Ramos (cell line): Measurements from ENCODE around the gene C1orf87.

Experiments used
- in situ Hi-C: fragments of 300-500 bp; cut with MboI; formaldehyde crosslinking; loops from one replicate; pipeline ENCODE4 v1.14.3; 2022; ENCODE audit warnings: low sequenced_read_pairs; ENCODE audit not compliant: unreplicated experiment

C1orf87 gene

DNA sequence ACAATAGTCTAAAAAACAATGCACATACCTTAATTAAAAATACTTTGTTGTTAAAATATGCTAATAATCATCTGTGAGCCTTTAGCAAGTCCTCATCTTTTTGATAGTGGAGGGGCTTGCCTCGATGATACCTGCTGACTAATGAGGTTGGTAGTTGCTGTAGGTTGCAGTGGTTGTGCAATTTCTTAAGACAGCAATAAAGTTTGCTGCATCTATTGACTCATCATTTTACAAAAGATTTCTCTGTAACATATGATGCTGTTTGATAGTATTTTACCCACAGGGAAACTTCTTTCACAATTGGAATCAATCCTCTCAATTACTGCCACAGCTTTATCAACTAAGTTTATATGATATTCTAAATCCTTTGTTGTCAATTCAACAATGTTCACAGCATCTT lies 7.6 kb downstream of the C1orf87 start:
- in situ Hi-C loops: no loop called here

DNA sequence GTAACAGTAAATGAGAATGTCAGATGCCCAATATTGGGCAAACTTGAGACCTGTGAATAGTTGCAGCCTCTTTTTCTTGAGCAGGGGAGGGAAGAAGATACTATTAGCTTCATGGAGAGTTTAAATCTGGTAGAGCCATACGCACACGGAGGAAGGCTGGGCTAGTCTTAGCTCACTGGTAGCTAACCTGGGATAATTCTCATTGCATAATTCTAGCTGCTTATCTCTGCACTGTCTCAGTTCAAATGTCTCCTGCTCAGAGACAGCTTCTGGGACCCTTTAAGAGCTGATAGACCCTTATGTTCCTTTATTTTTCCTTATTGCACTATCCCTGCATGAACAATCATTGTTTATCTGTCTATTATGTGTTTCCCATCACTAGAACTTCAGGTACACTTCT lies 8.4 kb downstream of the C1orf87 start:
- in situ Hi-C loops: no loop called here

GRCh38 chr1:60063561-60063960 lies 10.0 kb downstream of the C1orf87 start:
- in situ Hi-C loops: no loop called here

- in situ Hi-C loops: no loop called here
These were observed 14.1 kb downstream of the C1orf87 start for GRCh38 chr1:60059468-60059867.

GRCh38 chr1:60055336-60055735 lies 18.2 kb downstream of the C1orf87 start:
- in situ Hi-C loops: no loop called here

DNA sequence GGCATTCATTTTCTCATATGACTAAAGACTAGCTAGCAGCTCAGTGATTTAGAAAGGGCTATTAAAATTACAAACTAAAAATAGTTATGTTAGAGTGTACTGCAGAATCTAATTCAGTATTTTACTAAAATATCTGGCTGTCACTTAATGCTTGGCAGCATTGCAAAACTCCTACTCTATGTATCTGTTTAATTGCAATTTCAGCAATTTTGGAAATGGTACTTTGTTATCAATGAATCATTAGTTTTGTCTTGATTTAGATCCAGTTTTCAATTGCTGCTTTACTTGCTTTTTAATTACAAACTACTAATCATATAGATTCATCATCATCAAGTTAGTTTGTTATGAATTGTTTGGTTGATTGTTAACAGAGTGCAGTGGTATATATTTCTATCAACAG lies 19.2 kb downstream of the C1orf87 start:
- in situ Hi-C loops: no loop called here

DNA sequence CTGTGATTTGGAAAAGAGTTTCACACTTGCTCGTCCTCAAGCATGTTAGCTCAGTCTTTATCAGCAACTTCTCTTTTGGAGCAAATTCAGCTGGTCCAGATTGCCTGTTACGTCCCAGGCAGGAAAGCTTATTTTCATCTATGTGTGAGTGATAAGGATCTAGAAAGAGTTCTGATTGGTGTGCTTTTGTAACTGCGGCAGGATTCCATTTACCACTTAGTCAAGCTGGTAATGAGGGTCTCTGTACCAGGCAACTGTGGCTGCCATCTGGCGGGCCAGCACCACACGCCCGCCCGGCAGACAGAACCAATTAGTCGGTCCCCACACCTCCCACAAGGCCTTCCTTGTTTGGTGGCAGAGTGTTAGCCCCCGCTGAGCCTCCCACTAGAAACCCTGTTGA lies 21.0 kb downstream of the C1orf87 start:
- in situ Hi-C loops: no loop called here

- in situ Hi-C loops: no loop called here
These were observed 22.4 kb downstream of the C1orf87 start for GRCh38 chr1:60051191-60051590.

- in situ Hi-C loops: no loop called here
These were observed 24.4 kb downstream of the C1orf87 start for GRCh38 chr1:60049188-60049587.

- in situ Hi-C loops: no loop called here
These were observed 28.7 kb downstream of the C1orf87 start for GRCh38 chr1:60044881-60045280.

GRCh38 chr1:60041783-60042182 lies 31.8 kb downstream of the C1orf87 start:
- in situ Hi-C loops: no loop called here

DNA sequence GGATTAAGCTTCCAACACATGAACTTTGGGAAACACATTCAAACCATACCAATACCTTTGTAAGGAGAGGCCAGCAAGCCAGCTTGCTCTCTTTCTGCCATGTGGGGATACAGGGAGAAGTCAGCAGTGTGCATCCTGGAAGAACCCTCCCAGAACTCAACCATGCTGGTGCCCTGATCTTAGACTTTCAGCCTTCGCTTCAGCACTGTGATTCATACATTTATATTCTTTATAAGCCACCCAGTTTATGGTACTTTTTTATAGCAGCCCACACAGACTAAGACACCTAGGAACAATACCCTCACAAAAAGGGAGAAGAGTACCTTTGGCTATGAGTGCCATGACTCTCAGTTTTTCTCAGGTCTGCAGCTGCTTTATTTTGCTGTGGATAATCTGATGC lies 35.9 kb downstream of the C1orf87 start:
- in situ Hi-C loops: no loop called here

- in situ Hi-C loops: no loop called here
These were observed 36.6 kb downstream of the C1orf87 start for GRCh38 chr1:60036856-60037460.

DNA sequence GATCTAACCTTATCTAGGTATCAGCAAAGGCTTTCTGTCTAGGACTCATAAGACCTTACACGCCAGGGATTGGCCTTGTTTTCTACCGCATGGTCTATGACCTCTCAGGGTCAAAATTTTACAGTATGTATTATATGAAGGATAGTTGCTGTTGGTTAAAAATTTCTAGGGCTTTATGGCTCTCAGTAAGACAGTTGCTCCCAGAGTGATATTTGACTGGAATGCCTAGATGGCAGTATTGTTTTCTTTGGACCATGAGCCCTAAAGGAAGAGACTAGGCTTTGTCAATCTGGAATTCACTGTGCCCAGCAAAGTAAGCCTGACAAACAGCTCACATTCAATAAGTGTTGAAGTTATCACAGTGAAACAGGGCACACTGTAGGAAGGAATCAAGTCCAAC lies 37.6 kb downstream of the C1orf87 start:
- in situ Hi-C loops: no loop called here

DNA sequence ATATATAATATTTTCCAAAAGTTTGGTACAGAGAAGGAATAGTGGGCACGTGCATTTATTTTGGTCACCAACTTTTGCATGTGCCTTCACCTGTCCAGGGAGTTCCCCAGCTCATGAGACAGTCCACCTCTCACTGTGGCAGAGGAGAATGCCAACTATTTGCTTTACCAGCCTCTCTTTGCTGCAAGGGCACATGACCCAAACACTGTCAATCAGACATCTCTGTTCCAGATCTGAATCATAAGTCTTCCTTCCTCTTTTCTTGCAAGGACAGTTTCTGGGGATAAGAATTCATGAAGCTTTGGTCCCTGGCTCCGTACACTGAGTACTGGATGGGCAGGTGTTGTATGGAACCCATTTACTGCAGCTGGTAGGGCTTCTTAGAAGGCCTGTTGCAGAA lies 38.6 kb downstream of the C1orf87 start:
- in situ Hi-C loops: no loop called here

DNA sequence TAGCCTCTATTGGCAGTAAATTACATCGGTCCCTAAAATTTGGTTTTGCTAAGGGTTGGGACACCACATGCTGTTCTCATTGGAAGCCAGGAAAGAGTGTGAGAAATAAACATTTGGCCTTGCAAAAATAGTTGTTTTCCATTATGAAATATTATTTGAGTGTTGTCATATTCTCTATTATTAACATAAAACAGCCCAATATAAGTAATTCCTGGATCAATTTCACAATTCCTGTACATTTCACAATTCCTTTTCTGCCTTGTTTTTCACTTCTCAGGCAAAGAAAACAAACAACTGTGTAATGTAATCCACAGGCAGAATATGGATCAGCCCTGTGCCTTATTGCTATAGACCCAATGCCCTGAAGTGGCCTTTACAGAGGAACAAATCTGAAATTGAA lies 40.5 kb downstream of the C1orf87 start:
- in situ Hi-C loops: no loop called here

GRCh38 chr1:60031146-60031545 lies 42.4 kb downstream of the C1orf87 start:
- in situ Hi-C loops: no loop called here

GRCh38 chr1:60025552-60025951 lies 48.0 kb downstream of the C1orf87 start:
- in situ Hi-C loops: no loop called here

DNA sequence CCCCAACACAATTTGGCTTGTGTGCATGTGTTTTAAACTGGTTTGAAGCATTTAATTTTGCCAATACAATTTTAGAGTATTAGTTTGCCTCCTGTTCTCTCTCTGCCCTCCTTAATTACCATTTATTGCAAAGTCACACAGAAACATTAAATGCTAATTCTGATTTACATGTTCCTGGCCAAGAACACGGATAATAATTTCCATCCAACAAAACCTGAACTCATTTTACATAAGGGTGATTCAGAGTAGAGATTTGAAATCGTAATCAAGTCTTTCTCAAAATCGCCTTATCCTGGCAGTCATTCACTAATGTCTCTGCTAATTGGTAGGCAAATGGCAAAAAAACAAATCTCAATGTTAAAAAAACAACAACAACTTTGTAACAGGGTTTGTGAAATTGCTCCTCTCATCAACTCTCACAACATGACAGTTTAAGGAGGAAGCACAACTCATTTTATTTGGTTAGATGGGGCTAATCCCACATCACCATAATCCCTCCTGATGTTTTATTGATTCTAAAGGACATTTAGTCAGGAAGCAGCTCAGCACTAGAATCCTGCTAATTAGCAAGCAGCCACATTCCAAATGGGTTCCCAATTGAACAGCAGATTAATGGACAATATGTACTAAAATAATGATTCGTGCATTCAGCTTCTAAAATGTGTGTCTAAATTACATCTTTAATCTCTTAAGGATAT lies 55.9 kb downstream of the C1orf87 start:
- in situ Hi-C loops: no loop called here

GRCh38 chr1:60010690-60011089 lies 62.9 kb downstream of the C1orf87 start:
- in situ Hi-C loops: no loop called here

DNA sequence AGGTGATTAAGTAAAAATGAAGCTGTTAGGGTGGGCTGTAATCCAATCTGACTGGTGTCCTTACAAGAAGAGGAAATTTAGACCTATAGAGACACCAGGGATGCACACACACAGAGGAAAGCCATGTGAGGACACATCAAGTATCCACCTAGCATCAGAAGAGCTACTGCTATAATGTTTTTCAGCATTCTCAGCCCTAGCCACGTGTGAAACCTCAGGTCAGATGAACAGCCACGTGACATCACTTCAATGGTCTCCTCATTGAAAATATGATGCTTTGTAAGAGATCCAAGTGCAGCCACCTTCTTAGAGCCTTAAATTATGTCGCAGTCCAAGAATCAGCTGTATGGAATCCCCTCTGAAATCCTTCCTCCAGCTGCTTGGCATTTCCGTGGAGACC lies 65.1 kb downstream of the C1orf87 start:
- in situ Hi-C loops: no loop called here

GRCh38 chr1:60000625-60001024 lies 72.9 kb downstream of the C1orf87 start:
- in situ Hi-C loops: no loop called here
